CD8-positive, alpha-beta memory T cell (primary cell): ENCODE measurements around the gene ELOA. TPM values are rescaled to one million over a fixed set of nuclear protein-coding genes. Genes with fewer than 3 reads are reported as not detected.

Source experiments
- CTCF ChIA-PET: fragments of 350-600 bp; sonication (Branson Sonifier 250); formaldehyde crosslinking; loops from one replicate; lab custom pipeline; 2021; ENCODE audit warnings: antibody characterized with exemption; lab: Charles Lee
- POLR2A ChIA-PET: fragments of 350-600 bp; sonication (Branson Sonifier 250); formaldehyde crosslinking; loops from one replicate; lab custom pipeline; 2021; ENCODE audit warnings: antibody characterized with exemption; lab: Charles Lee
- DNase-seq, 5 donors: peaks; one replicate each; pipeline versions ENCODE4 v3.0.0 to v3.0.0-alpha.2; 2020 to 2022; ENCODE audit warnings: mixed read lengths in 1 of 5
- H3K27ac ChIP-seq: one replicate; pipeline ENCODE4 v1.7.0; 2013; ENCODE audit warnings: low read depth, mild to moderate bottlenecking, low read length, moderate library complexity
- H3K27me3 ChIP-seq: 2 replicates; pipeline ENCODE4 v1.7.0; 2013; ENCODE audit warnings: low read length, mild to moderate bottlenecking; ENCODE audit not compliant: insufficient read depth, poor library complexity, severe bottlenecking
- H3K36me3 ChIP-seq: 2 replicates; pipeline ENCODE4 v1.7.0; 2013; ENCODE audit warnings: mild to moderate bottlenecking, low read length, moderate library complexity; ENCODE audit not compliant: insufficient read depth
- H3K4me1 ChIP-seq: 2 replicates; pipeline ENCODE4 v1.7.0; 2013; ENCODE audit warnings: mild to moderate bottlenecking, low read length, moderate library complexity; ENCODE audit not compliant: insufficient read depth
- H3K4me3 ChIP-seq: 2 replicates; pipeline ENCODE4 v1.7.0; 2013; ENCODE audit warnings: mild to moderate bottlenecking, low read length
- H3K9me3 ChIP-seq: 2 replicates; pipeline ENCODE4 v1.7.0; 2013; ENCODE audit warnings: mild to moderate bottlenecking, low read length
- H3K27ac Mint-ChIP-seq, 8 donors: one replicate each; pipeline ENCODE4 v1.8.0; 2020 to 2021; ENCODE audit warnings: mixed read lengths in 8 of 8, mild to moderate bottlenecking in 6 of 8, inconsistent platforms in 3 of 8, moderate library complexity in 3 of 8
- H3K27me3 Mint-ChIP-seq, 2 donors: one replicate each; pipeline ENCODE4 v1.8.0; 2020 to 2021; ENCODE audit warnings: mixed read lengths in 2 of 2, mild to moderate bottlenecking in 1 of 2, moderate library complexity in 1 of 2
- H3K36me3 Mint-ChIP-seq, 3 donors: one replicate each; pipeline ENCODE4 v1.8.0; 2020 to 2021; ENCODE audit warnings: mixed read lengths in 3 of 3, inconsistent platforms in 1 of 3, mild to moderate bottlenecking in 1 of 3
- H3K4me1 Mint-ChIP-seq, 3 donors: one replicate each; pipeline ENCODE4 v1.8.0; 2020 to 2021; ENCODE audit warnings: mixed read lengths in 3 of 3, inconsistent platforms in 1 of 3, mild to moderate bottlenecking in 1 of 3
- H3K4me3 Mint-ChIP-seq, 7 donors: one replicate each; pipeline ENCODE4 v1.8.0; 2020 to 2021; ENCODE audit warnings: mixed read lengths in 7 of 7, mild to moderate bottlenecking in 6 of 7, moderate library complexity in 4 of 7, inconsistent platforms in 2 of 7
- H3K9me3 Mint-ChIP-seq, 5 donors: one replicate each; pipeline ENCODE4 v1.8.0; 2020 to 2022; ENCODE audit warnings: mixed read lengths in 5 of 5, mild to moderate bottlenecking in 3 of 5, moderate library complexity in 2 of 5, inconsistent platforms in 1 of 5
- polyA plus RNA-seq: library from polyadenylated mRNA; unstranded; fragments of 300-500 nt; fragmentation: Illumina TruSeq; gene quantifications from one replicate; pipeline ENCODE4 v1.2.3, GENCODE V29; 2021
- total RNA-seq, 2 experiments: library from RNA; stranded (reverse); gene quantifications; one replicate each; pipeline ENCODE4 v1.2.3, GENCODE V29; 2021

Gene ELOA
- total and polyA plus RNA-seq, 3 experiments from 2014 or later, result 32.3 to 69.0 (median 64.1) TPM

GRCh38 chr1:23806280-23806679 lies 63.0 kb downstream of the ELOA start:
- Mint-ChIP-seq H3K4me1 (peaks cover 12 to 16% (median 15%) of the 10 kb centered on the region in 3 donors), H3K9me3 (no peaks in the 10 kb centered on the region), H3K27me3 (no peaks in the 10 kb centered on the region), H3K27ac (no peak overlapping the region), H3K4me3 (peak overlapping the region in 1 of 7 donors; percentile 31), H3K36me3 (peaks cover 0 to 42% (median 14%) of the 10 kb centered on the region in 3 donors)
- ChIA-PET CTCF (interaction anchor here (1.4 kb wide), 1 partner anchor 63 kb away, joined by 5 read pairs; no protein-coding TSS in a partner anchor), POLR2A (no interaction called here)
- Histone ChIP-seq H3K36me3 (peaks cover 4% of the 10 kb centered on the region), H3K27ac (no peak overlapping the region), H3K27me3 (no peaks in the 10 kb centered on the region), H3K4me1 (peaks cover 24% of the 10 kb centered on the region), H3K9me3 (no peaks in the 10 kb centered on the region), H3K4me3 (no peak overlapping the region)
- DNase-seq, result no peak

GRCh38 chr1:23807453-23807852 lies 64.2 kb downstream of the ELOA start:
- Histone ChIP-seq H3K36me3 (peaks cover 4% of the 10 kb centered on the region), H3K9me3 (no peaks in the 10 kb centered on the region), H3K27me3 (no peaks in the 10 kb centered on the region), H3K4me1 (peaks cover 18% of the 10 kb centered on the region), H3K27ac (no peak overlapping the region), H3K4me3 (no peak overlapping the region)
- Mint-ChIP-seq H3K9me3 (no peaks in the 10 kb centered on the region), H3K27me3 (no peaks in the 10 kb centered on the region), H3K36me3 (peaks cover 0 to 53% (median 17%) of the 10 kb centered on the region in 3 donors), H3K4me3 (no peak overlapping the region), H3K4me1 (peaks cover 12 to 15% (median 14%) of the 10 kb centered on the region in 3 donors), H3K27ac (peak overlapping the region in 1 of 8 donors; percentile 94)
- DNase-seq, result no peak
- CTCF ChIA-PET, result interaction anchor here (0.7 to 7.3 kb wide), 4 partner anchors 15 to 109 kb away, joined by 3 to 78 read pairs (median 4); partner anchors contain the start of genes FUCA1 and HMGCL
- POLR2A ChIA-PET, result no interaction called here

- CTCF ChIA-PET, result interaction anchor here (0.6 to 7.3 kb wide), 17 partner anchors 9 to 285 kb away, joined by 3 to 78 read pairs (median 4); partner anchors contain the start of genes CNR2, FUCA1, GALE and HMGCL
- Mint-ChIP-seq H3K9me3 (no peaks in the 10 kb centered on the region), H3K27ac (peak overlapping the region in 5 of 8 donors; percentile 23 to 81 (median 77)), H3K4me1 (peaks cover 10 to 15% (median 14%) of the 10 kb centered on the region in 3 donors), H3K36me3 (peaks cover 0 to 58% (median 18%) of the 10 kb centered on the region in 3 donors), H3K4me3 (no peak overlapping the region), H3K27me3 (no peaks in the 10 kb centered on the region)
- Histone ChIP-seq H3K9me3 (no peaks in the 10 kb centered on the region), H3K27me3 (no peaks in the 10 kb centered on the region), H3K4me1 (peaks cover 18% of the 10 kb centered on the region), H3K4me3 (no peak overlapping the region), H3K36me3 (peaks cover 11% of the 10 kb centered on the region), H3K27ac (no peak overlapping the region)
- peak; percentile 71 to 88 (median 77) for DNase-seq
- POLR2A ChIA-PET, result interaction anchor here (0.9 to 2.7 kb wide), 2 partner anchors 9 to 15 kb away, joined by 5 to 13 read pairs; partner anchors contain the start of genes GALE and HMGCL
Observed at GRCh38 chr1:23809751-23810171, 66.5 kb downstream of the ELOA start.

- Histone ChIP-seq H3K4me3 (no peak overlapping the region), H3K4me1 (peaks cover 18% of the 10 kb centered on the region), H3K36me3 (peaks cover 13% of the 10 kb centered on the region), H3K9me3 (no peaks in the 10 kb centered on the region), H3K27ac (no peak overlapping the region), H3K27me3 (no peaks in the 10 kb centered on the region)
- Mint-ChIP-seq H3K9me3 (no peaks in the 10 kb centered on the region), H3K4me1 (peaks cover 8 to 15% (median 14%) of the 10 kb centered on the region in 3 donors), H3K36me3 (peaks cover 0 to 56% (median 16%) of the 10 kb centered on the region in 3 donors), H3K4me3 (no peak overlapping the region), H3K27ac (peak overlapping the region in 5 of 8 donors; percentile 43 to 85 (median 70)), H3K27me3 (no peaks in the 10 kb centered on the region)
- ChIA-PET POLR2A (interaction anchor here (2.7 kb wide), 1 partner anchor 14 kb away, joined by 13 read pairs; the partner anchor contains the start of gene HMGCL), CTCF (interaction anchor here (0.8 to 7.3 kb wide), 16 partner anchors 8 to 217 kb away, joined by 3 to 78 read pairs (median 4); partner anchors contain the start of genes CNR2, FUCA1, GALE and HMGCL)
- peak in 4 of 5 donors; percentile 34 to 62 (median 44) for DNase-seq
Observed at GRCh38 chr1:23810818-23811540, 67.7 kb downstream of the ELOA start.

Other genes starting within 250 kb of the ELOA start
- gene E2F2, start 212.2 kb upstream of the ELOA start, total RNA-seq, result 10 to 100 TPM; 19.1 to 19.6 TPM
- 0.76 TPM for gene E2F2, start 212.2 kb upstream of the ELOA start, polyA plus RNA-seq
- gene ID3, start 184.0 kb upstream of the ELOA start, total RNA-seq, result 10 to 100 TPM; 18.4 to 19.3 TPM
- 4.7 TPM for gene ID3, start 184.0 kb upstream of the ELOA start, polyA plus RNA-seq
- 1,000 to 10,000 TPM; 1,242 to 1,292 TPM for gene RPL11, start 51.7 kb upstream of the ELOA start, total RNA-seq
- gene RPL11, start 51.7 kb upstream of the ELOA start, polyA plus RNA-seq, result 1,119 TPM
- gene PITHD1, start 34.9 kb downstream of the ELOA start, total RNA-seq, result 100 to 1,000 TPM; 105 TPM
- 68.5 TPM for gene PITHD1, start 34.9 kb downstream of the ELOA start, polyA plus RNA-seq
- gene LYPLA2, start 47.7 kb downstream of the ELOA start, total RNA-seq, result 100 to 1,000 TPM in 1 of 2 experiments, 10 to 100 TPM in 1; 99.9 to 100 TPM
- 109 TPM for gene LYPLA2, start 47.7 kb downstream of the ELOA start, polyA plus RNA-seq
- gene GALE, start 57.3 kb downstream of the ELOA start, total RNA-seq, result 10 to 100 TPM; 50.5 to 55.3 TPM
- 17.2 TPM for gene GALE, start 57.3 kb downstream of the ELOA start, polyA plus RNA-seq
- 10 to 100 TPM; 24.7 to 25.3 TPM for gene HMGCL, start 82.0 kb downstream of the ELOA start, total RNA-seq
- gene HMGCL, start 82.0 kb downstream of the ELOA start, polyA plus RNA-seq, result 28.0 TPM
- gene FUCA1, start 124.8 kb downstream of the ELOA start, total RNA-seq, result 10 to 100 TPM; 14.1 to 15.7 TPM
- gene FUCA1, start 124.8 kb downstream of the ELOA start, polyA plus RNA-seq, result 17.2 TPM
- under 1 TPM; 0.18 to 0.20 TPM for gene CNR2, start 169.9 kb downstream of the ELOA start, total RNA-seq
- 5.3 TPM for gene CNR2, start 169.9 kb downstream of the ELOA start, polyA plus RNA-seq
- gene PNRC2, start 216.4 kb downstream of the ELOA start, total RNA-seq, result 100 to 1,000 TPM; 149 to 157 TPM
- gene PNRC2, start 216.4 kb downstream of the ELOA start, polyA plus RNA-seq, result 123 TPM
- gene SRSF10, start 236.9 kb downstream of the ELOA start, total RNA-seq, result 100 to 1,000 TPM; 190 to 199 TPM
- gene SRSF10, start 236.9 kb downstream of the ELOA start, polyA plus RNA-seq, result 111 TPM